Activated CD8-positive, alpha-beta T cell treated with anti-CD3 and anti-CD28 coated beads, Interleukin-2, amount 10 ng/mL, durations not matched to agents 7 days and 5 days (primary cell): ENCODE data around the gene AMIGO3. TPM values are rescaled to one million over a fixed set of nuclear protein-coding genes. Genes with fewer than 3 reads are reported as not detected.

ENCODE experiments used
- ATAC-seq: fragments of 150-1000 bp; cut with Tn5 transposase; one replicate; pipeline ENCODE4 v1.10.0; 2021; ENCODE audit warnings: moderate library complexity
- CTCF ChIA-PET: fragments of 350-600 bp; sonication (Branson Sonifier 250); formaldehyde crosslinking; loops from one replicate; lab custom pipeline; 2021; ENCODE audit warnings: antibody characterized with exemption; lab: Charles Lee
- POLR2A ChIA-PET: fragments of 350-600 bp; sonication (Branson Sonifier 250); formaldehyde crosslinking; loops from one replicate; lab custom pipeline; 2021; ENCODE audit warnings: antibody characterized with exemption; lab: Charles Lee
- DNase-seq: peaks from one replicate; pipeline ENCODE4 v3.0.0-alpha.2; 2020
- H3K27ac Mint-ChIP-seq: one replicate; pipeline ENCODE4 v1.8.0; 2021; ENCODE audit warnings: mild to moderate bottlenecking, mixed read lengths
- H3K27me3 Mint-ChIP-seq: one replicate; pipeline ENCODE4 v1.8.0; 2021; ENCODE audit warnings: low read depth, mixed read lengths
- H3K36me3 Mint-ChIP-seq: one replicate; pipeline ENCODE4 v1.8.0; 2021; ENCODE audit warnings: low read depth, mixed read lengths
- H3K4me1 Mint-ChIP-seq: one replicate; pipeline ENCODE4 v1.8.0; 2021; ENCODE audit warnings: low read depth, mixed read lengths
- H3K4me3 Mint-ChIP-seq: one replicate; pipeline ENCODE4 v1.8.0; 2021; ENCODE audit warnings: mild to moderate bottlenecking, mixed read lengths
- H3K9me3 Mint-ChIP-seq: one replicate; pipeline ENCODE4 v1.8.0; 2022; ENCODE audit warnings: mixed read lengths; ENCODE audit not compliant: insufficient read depth
- total RNA-seq, 2 experiments: library from RNA; stranded (reverse); gene quantifications; one replicate each; pipeline ENCODE4 v1.2.3, GENCODE V29; 2021

AMIGO3 gene
- total RNA-seq, 2 experiments from 2014 or later: 0.95 to 2.0 TPM

GRCh38 chr3:49716691-49717210 is 2.7 kb downstream of the AMIGO3 start:
- H3K36me3 Mint-ChIP-seq: peaks cover 22% of the 10 kb centered on the region
- ATAC-seq (no peak), DNase-seq (no peak)
- H3K9me3 Mint-ChIP-seq: no peaks in the 10 kb centered on the region
- no peak overlapping the region for H3K4me3 Mint-ChIP-seq
- CTCF ChIA-PET: no interaction called here
- no peaks in the 10 kb centered on the region for H3K27me3 Mint-ChIP-seq
- peaks cover 41% of the 10 kb centered on the region for H3K4me1 Mint-ChIP-seq
- POLR2A ChIA-PET: interaction anchor here (1.1 kb wide), 1 partner anchor 39 kb away, joined by 3 read pairs; no protein-coding TSS in a partner anchor
- H3K27ac Mint-ChIP-seq: no peak overlapping the region

DNA sequence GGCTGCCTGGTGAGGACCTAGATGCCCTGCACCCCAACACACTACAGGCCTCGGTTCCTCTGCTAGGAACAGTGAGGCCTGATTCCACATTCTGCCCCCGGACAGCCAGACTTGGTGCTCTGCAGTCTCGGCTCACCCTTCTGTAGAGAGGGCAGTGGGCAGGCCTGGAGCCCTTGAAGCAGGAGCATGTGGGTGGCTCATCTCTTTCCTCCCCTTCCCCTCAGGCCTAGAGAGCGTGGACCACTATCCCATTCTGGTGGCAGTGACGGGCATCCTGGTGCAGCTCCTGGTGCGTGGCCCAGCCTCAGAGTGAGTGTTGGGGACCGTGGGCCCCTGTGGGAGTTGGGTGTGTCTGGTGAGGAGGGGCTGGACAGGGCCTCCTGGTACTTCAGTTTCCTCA is 3.3 kb downstream of the AMIGO3 start:
- ChIA-PET POLR2A (no interaction called here), CTCF (no interaction called here)
- DNase-seq (no peak), ATAC-seq (no peak)
- Mint-ChIP-seq H3K4me3 (no peak overlapping the region), H3K4me1 (peaks cover 47% of the 10 kb centered on the region), H3K9me3 (no peaks in the 10 kb centered on the region), H3K27ac (no peak overlapping the region), H3K27me3 (no peaks in the 10 kb centered on the region), H3K36me3 (peaks cover 19% of the 10 kb centered on the region)

- Mint-ChIP-seq H3K9me3 (no peaks in the 10 kb centered on the region), H3K4me3 (no peak overlapping the region), H3K27ac (no peak overlapping the region), H3K36me3 (peaks cover 14% of the 10 kb centered on the region), H3K27me3 (no peaks in the 10 kb centered on the region), H3K4me1 (peaks cover 52% of the 10 kb centered on the region)
- CTCF ChIA-PET: no interaction called here
- ATAC-seq (no peak), DNase-seq (no peak)
- POLR2A ChIA-PET: no interaction called here
These were observed 3.8 kb downstream of the AMIGO3 start for GRCh38 chr3:49715611-49716121.

DNA sequence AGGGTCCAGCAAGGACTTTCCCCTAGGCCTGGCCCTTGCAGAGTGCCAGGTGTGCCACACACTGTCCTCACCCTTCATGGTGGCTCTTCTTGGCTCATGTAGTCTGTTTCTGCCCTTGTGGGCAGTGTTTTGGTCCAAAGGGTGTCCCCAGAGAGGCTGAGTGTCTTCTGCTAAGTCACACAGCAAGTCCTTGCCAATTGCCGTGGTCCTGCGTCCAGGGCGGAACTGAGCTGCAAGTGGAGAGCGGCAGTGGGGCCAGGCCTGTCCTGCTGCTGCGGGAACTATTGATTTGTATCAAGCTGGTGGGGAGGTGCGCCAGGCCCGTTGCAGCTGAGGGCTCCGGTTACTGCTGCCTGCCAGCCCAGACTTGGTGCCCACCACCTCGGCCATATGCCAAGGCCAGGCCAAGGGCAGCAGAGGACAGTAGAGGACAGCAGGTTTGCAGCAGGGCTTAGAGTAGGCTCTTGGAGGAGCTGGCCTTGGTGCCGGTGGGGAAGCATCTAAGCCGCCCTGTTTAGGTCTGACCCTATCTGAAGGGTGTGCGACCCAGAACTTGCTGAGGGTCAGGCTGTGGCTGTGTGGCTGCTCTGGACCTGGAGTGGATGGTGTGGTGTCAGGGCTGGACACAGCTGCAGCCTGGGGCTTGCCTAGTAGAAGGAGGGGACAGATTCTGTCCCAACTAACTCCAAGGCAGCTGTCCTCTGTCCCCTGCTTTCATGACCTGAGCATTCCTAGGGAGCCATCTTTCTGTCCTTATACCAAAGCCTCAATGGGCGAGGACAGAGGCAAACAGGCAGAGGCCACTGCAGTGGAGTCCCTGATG is 4.5 kb downstream of the AMIGO3 start:
- POLR2A ChIA-PET: interaction anchor here (0.6 kb wide), 1 partner anchor 14 kb away, joined by 3 read pairs; no protein-coding TSS in a partner anchor

DNA sequence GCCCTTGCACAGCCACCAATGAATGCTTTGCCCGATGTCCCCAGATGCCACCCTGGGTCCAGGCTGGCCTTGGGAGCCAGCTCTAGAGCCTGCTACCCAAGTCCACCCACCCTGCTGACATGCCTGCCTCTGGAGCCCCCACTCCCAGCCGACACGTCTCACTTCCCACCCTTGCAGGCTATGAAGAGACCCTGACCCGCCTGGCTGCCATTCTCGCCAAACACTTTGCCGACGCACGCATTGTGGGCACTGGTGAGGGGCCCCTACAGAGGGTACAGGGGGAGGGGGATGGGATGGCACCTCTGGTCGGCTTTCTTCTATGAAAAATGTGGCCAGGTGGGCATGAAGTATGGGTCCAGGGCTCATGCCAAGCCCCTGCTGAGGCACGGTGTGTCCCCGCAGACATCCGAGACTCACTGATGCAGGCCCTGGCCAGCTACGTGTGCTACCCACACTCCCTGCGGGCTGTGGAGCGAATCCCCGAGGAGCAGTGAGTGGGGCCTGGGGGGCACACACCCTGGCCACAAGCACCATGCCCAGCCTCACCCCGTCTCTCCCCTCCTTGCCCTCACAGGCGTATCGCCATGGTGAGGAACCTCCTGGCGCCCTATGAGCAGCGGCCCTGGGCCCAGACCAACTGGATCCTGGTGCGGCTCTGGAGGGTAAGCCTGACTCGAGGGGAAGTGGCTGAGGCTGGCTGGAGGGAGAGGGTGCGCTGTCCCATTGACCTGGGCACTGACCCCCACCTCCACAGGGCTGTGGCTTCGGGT is 6.0 kb downstream of the AMIGO3 start:
- ChIA-PET CTCF (interaction anchor here (1.4 to 3.1 kb wide), 3 partner anchors 11 to 174 kb away, joined by 3 to 19 read pairs (median 4); no protein-coding TSS in a partner anchor), POLR2A (interaction anchor here (1.5 to 1.6 kb wide), 2 partner anchors 8 to 10 kb away, joined by 4 to 13 read pairs; partner anchors contain the start of gene GMPPB)
- no peak overlapping the region for H3K4me3 Mint-ChIP-seq
- H3K27ac Mint-ChIP-seq: no peak overlapping the region
- no peak for ATAC-seq
- no peak for DNase-seq
- no peaks in the 10 kb centered on the region for H3K27me3 Mint-ChIP-seq
- peaks cover 35% of the 10 kb centered on the region for H3K4me1 Mint-ChIP-seq
- peaks cover 4% of the 10 kb centered on the region for H3K36me3 Mint-ChIP-seq
- no peaks in the 10 kb centered on the region for H3K9me3 Mint-ChIP-seq

More for the DNA sequence above, 4.5 kb downstream of the AMIGO3 start:
- ATAC-seq (no peak), DNase-seq (no peak)
- Mint-ChIP-seq H3K4me3 (no peak overlapping the region), H3K4me1 (peaks cover 47% of the 10 kb centered on the region), H3K36me3 (peaks cover 9% of the 10 kb centered on the region), H3K27me3 (no peaks in the 10 kb centered on the region), H3K27ac (no peak overlapping the region), H3K9me3 (no peaks in the 10 kb centered on the region)
- CTCF ChIA-PET: interaction anchor here (0.7 kb wide), 1 partner anchor 175 kb away, joined by 3 read pairs; no protein-coding TSS in a partner anchor

DNA sequence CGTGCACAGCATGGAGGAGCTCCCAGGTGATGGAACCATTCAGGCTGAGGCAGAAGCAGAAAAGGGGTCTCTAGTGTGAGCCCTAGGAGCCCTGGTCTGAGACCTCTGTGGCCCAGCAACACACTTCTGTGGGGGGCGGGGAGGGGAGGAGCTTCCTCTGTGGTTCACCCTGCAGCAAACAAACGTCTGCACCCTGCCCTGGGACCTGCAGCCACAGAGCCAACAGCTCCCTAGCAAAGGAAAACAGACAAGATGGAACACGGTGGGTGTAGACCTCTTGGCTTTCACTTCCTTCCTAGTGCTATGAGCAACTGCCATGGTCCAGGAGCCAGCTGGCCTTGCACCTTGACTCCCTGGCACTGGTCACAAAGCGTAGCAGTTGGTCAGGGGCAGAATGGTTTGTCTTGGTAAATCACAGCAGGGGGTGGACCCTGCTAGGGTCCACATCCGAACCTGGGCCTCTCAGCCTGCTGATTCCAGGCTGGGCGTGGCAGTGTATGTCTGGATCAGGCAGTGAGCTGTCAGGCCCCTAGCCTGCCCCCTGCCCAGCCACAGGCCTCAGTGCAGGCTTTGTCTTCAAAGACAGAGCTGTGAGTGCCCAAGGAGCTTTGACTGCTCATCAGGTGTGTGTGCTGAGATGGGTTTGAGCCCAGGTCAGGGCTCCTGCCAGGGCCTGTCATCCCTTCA is 6.7 kb downstream of the AMIGO3 start:
- Mint-ChIP-seq H3K27me3 (no peaks in the 10 kb centered on the region), H3K27ac (peak overlapping the region; percentile 72), H3K9me3 (no peaks in the 10 kb centered on the region), H3K36me3 (peaks cover 3% of the 10 kb centered on the region), H3K4me3 (no peak overlapping the region), H3K4me1 (peaks cover 31% of the 10 kb centered on the region)
- ATAC-seq (peak; percentile 39), DNase-seq (peak; percentile 60)
- ChIA-PET POLR2A (interaction anchor here (1.1 to 1.6 kb wide), 3 partner anchors 8 to 73 kb away, joined by 3 to 13 read pairs (median 4); partner anchors contain the start of genes GMPPB and IP6K1), CTCF (interaction anchor here (1.4 to 3.1 kb wide), 3 partner anchors 11 to 173 kb away, joined by 3 to 19 read pairs (median 4); no protein-coding TSS in a partner anchor)

GRCh38 chr3:49712166-49712565 is 7.3 kb downstream of the AMIGO3 start:
- H3K4me1 Mint-ChIP-seq: peaks cover 31% of the 10 kb centered on the region
- no peaks in the 10 kb centered on the region for H3K27me3 Mint-ChIP-seq
- H3K9me3 Mint-ChIP-seq: no peaks in the 10 kb centered on the region
- CTCF ChIA-PET: interaction anchor here (1.4 to 3.1 kb wide), 3 partner anchors 10 to 173 kb away, joined by 3 to 19 read pairs (median 4); no protein-coding TSS in a partner anchor
- peak overlapping the region; percentile 27 for H3K27ac Mint-ChIP-seq
- no peak overlapping the region for H3K4me3 Mint-ChIP-seq
- no peak for DNase-seq
- peaks cover 3% of the 10 kb centered on the region for H3K36me3 Mint-ChIP-seq
- POLR2A ChIA-PET: interaction anchor here (0.8 to 1.6 kb wide), 4 partner anchors 9 to 74 kb away, joined by 3 to 13 read pairs (median 4); partner anchors contain the start of genes GMPPB and IP6K1
- no peak for ATAC-seq

DNA sequence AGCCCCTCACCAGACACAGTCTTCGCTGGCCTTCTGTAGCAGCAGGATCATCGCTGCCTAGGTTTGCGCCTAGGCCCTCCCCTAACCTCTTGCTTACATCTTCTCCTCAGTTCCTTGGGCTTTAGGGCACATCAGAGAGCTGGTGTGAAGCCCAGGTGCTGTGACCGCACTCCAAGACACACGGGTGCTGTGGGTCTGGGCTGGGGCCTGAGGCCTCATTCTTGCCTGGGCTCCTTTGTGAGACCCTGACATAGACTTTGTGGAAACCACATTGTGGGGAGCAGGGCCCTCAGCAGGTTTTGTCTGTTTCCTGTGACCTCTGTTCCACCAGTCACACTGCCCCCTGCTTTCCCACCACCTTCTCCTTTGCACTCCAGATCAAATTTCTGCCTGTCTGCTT is 8.0 kb downstream of the AMIGO3 start:
- ATAC-seq (peak; percentile 36), DNase-seq (peak; percentile 38)
- no peaks in the 10 kb centered on the region for H3K27me3 Mint-ChIP-seq
- CTCF ChIA-PET: interaction anchor here (1.3 to 3.1 kb wide), 2 partner anchors 9 to 128 kb away, joined by 4 to 19 read pairs; no protein-coding TSS in a partner anchor
- H3K36me3 Mint-ChIP-seq: peaks cover 3% of the 10 kb centered on the region
- no peak overlapping the region for H3K4me3 Mint-ChIP-seq
- POLR2A ChIA-PET: interaction anchor here (0.8 kb wide), 1 partner anchor 11 kb away, joined by 4 read pairs; no protein-coding TSS in a partner anchor
- peak overlapping the region; percentile 74 for H3K27ac Mint-ChIP-seq
- H3K9me3 Mint-ChIP-seq: no peaks in the 10 kb centered on the region
- peaks cover 31% of the 10 kb centered on the region for H3K4me1 Mint-ChIP-seq

- H3K4me3 Mint-ChIP-seq: no peak overlapping the region
- no peak overlapping the region for H3K27ac Mint-ChIP-seq
- H3K4me1 Mint-ChIP-seq: peaks cover 31% of the 10 kb centered on the region
- ATAC-seq: no peak
- ChIA-PET CTCF (no interaction called here), POLR2A (no interaction called here)
- no peaks in the 10 kb centered on the region for H3K9me3 Mint-ChIP-seq
- DNase-seq: no peak
- no peaks in the 10 kb centered on the region for H3K27me3 Mint-ChIP-seq
- H3K36me3 Mint-ChIP-seq: peaks cover 3% of the 10 kb centered on the region
These were observed 9.6 kb downstream of the AMIGO3 start for GRCh38 chr3:49709852-49710251.

GRCh38 chr3:49707113-49707480 is 12.4 kb downstream of the AMIGO3 start:
- Mint-ChIP-seq H3K9me3 (no peaks in the 10 kb centered on the region), H3K27ac (no peak overlapping the region), H3K27me3 (no peaks in the 10 kb centered on the region), H3K36me3 (peaks cover 7% of the 10 kb centered on the region), H3K4me1 (peaks cover 16% of the 10 kb centered on the region), H3K4me3 (no peak overlapping the region)
- DNase-seq (no peak), ATAC-seq (no peak)
- POLR2A ChIA-PET: no interaction called here
- CTCF ChIA-PET: no interaction called here
